CD4-positive, alpha-beta T cell (primary cell): ENCODE results near the gene HDAC10. TPM values are rescaled to one million over a fixed set of nuclear protein-coding genes. Genes with fewer than 3 reads are reported as not detected.
A peak's percentile ranks its signal among the peaks of the same experiment; 100 is the strongest.

ENCODE experiments used
- ATAC-seq: fragments of 200-7000 bp; cut with Tn5 transposase; one replicate; pipeline ENCODE4 v1.10.0; 2022; ENCODE audit warnings: mild to moderate bottlenecking; ENCODE audit not compliant: poor library complexity
- CTCF ChIA-PET: fragments of 350-600 bp; sonication (Branson Sonifier 250); formaldehyde crosslinking; loops from one replicate; lab custom pipeline; 2021; ENCODE audit warnings: antibody characterized with exemption, inconsistent platforms; lab: Charles Lee
- POLR2A ChIA-PET: fragments of 350-600 bp; sonication (Branson Sonifier 250); formaldehyde crosslinking; loops from one replicate; lab custom pipeline; 2021; ENCODE audit warnings: antibody characterized with exemption, inconsistent platforms; lab: Charles Lee
- DNase-seq, 14 experiments: peaks; one replicate each; pipeline ENCODE4 v3.0.0-alpha.2; 2013 to 2020; ENCODE audit warnings: mixed read lengths in 2 of 14
- H3K27ac ChIP-seq, 2 donors: one replicate each; pipeline versions ENCODE4 v1.5.1 to v1.7.0; 2013; ENCODE audit warnings: low read length in 2 of 2, low read depth in 1 of 2, mild to moderate bottlenecking in 1 of 2
- H3K27me3 ChIP-seq, 2 experiments: 1 replicate in 1 of 2; 2 replicates in 1 of 2; pipeline versions ENCODE4 v1.6.1 to v1.7.0; 2013; ENCODE audit warnings: low read length in 2 of 2, control low read depth in 1 of 2, mild to moderate bottlenecking in 1 of 2, moderate library complexity in 1 of 2; ENCODE audit not compliant: insufficient read depth in 2 of 2, control insufficient read depth in 1 of 2
- H3K36me3 ChIP-seq: one replicate; pipeline ENCODE4 v1.6.1; 2013; ENCODE audit warnings: low read length, control low read depth; ENCODE audit not compliant: insufficient read depth
- H3K4me1 ChIP-seq: one replicate; pipeline ENCODE4 v1.6.1; 2013; ENCODE audit warnings: low read length, control low read depth; ENCODE audit not compliant: insufficient read depth
- H3K4me3 ChIP-seq: one replicate; pipeline ENCODE4 v1.5.1; 2013; ENCODE audit warnings: mild to moderate bottlenecking, low read length, moderate library complexity
- H3K9me3 ChIP-seq, 2 experiments: 1 replicate in 1 of 2; 2 replicates in 1 of 2; pipeline versions ENCODE4 v1.6.1 to v1.7.0; 2013; ENCODE audit warnings: low read length in 2 of 2, mild to moderate bottlenecking in 2 of 2, control low read depth in 1 of 2, moderate library complexity in 1 of 2; ENCODE audit not compliant: control insufficient read depth in 1 of 2, insufficient read depth in 1 of 2
- H3K27ac Mint-ChIP-seq: one replicate; pipeline ENCODE4 v1.8.0; 2020; ENCODE audit warnings: mixed read lengths
- H3K27me3 Mint-ChIP-seq: one replicate; pipeline ENCODE4 v1.8.0; 2021; ENCODE audit warnings: mixed read lengths
- H3K36me3 Mint-ChIP-seq: one replicate; pipeline ENCODE4 v1.8.0; 2021; ENCODE audit warnings: low read depth, mixed read lengths
- H3K4me1 Mint-ChIP-seq: one replicate; pipeline ENCODE4 v1.8.0; 2021; ENCODE audit warnings: low read depth, mixed read lengths
- H3K4me3 Mint-ChIP-seq: one replicate; pipeline ENCODE4 v1.8.0; 2020; ENCODE audit warnings: mild to moderate bottlenecking, mixed read lengths
- H3K9me3 Mint-ChIP-seq: one replicate; pipeline ENCODE4 v1.8.0; 2020; ENCODE audit warnings: mixed read lengths
- intact Hi-C, 2 experiments: fragments of 100-400 bp; cut with DNase I in 1 of 2; cut with micrococcal nuclease in 1 of 2; formaldehyde crosslinking; loops; one replicate each; pipeline versions ENCODE4 v1.15.1 to v1.9.0; 2023 to 2025; cut with DNase I, micrococcal nuclease
- total RNA-seq, 174 experiments: library from RNA in 2 of 174; stranded (reverse) in 2 of 174; gene quantifications; one replicate each; pipeline ENCODE4 v1.2.3 and lab custom pipeline; 2021 to 2026
- TF ChIP-seq, protein P1 (sequence below): fragments of 200-600 bp; IDR thresholded peaks from one replicate; pipeline ENCODE4 v1.8.0; 2022; ENCODE audit warnings: antibody characterized with exemption, mild to moderate bottlenecking

HDAC10 gene
- total RNA-seq, 2 experiments from 2014 or later: 87.3 to 88.7 TPM

DNA sequence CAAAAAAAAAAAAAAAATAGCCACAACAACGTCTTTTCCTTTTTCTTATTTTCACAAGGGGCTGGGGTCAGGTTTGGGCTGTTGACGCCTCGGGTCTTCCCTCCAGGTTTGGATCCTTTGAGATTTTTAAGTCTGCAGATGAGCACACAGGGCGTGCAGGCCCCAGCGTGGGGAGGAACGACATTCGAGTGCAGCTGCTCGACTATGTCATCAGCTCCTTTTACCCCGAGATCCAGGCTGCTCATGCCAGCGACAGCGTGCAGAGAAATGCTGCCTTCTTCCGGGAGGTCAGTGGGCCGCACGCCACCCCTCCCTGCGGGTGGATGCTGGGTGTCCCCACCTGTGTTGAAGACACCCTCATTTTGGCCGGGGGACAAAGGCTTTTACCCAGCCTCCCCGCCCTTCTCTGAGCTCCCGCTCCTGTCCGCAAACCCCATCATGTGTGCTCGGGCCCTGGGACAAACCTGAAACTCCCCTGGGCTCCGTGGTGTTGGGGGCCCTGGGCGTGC is 42.6 kb downstream of the HDAC10 start:
- ATAC-seq: no peak
- no peaks in the 10 kb centered on the region for H3K27me3 Mint-ChIP-seq
- TF ChIP-seq, protein P1, sequence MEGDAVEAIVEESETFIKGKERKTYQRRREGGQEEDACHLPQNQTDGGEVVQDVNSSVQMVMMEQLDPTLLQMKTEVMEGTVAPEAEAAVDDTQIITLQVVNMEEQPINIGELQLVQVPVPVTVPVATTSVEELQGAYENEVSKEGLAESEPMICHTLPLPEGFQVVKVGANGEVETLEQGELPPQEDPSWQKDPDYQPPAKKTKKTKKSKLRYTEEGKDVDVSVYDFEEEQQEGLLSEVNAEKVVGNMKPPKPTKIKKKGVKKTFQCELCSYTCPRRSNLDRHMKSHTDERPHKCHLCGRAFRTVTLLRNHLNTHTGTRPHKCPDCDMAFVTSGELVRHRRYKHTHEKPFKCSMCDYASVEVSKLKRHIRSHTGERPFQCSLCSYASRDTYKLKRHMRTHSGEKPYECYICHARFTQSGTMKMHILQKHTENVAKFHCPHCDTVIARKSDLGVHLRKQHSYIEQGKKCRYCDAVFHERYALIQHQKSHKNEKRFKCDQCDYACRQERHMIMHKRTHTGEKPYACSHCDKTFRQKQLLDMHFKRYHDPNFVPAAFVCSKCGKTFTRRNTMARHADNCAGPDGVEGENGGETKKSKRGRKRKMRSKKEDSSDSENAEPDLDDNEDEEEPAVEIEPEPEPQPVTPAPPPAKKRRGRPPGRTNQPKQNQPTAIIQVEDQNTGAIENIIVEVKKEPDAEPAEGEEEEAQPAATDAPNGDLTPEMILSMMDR: no peak
- Histone ChIP-seq H3K36me3 (peaks cover 58% of the 10 kb centered on the region), H3K4me3 (no peak overlapping the region), H3K4me1 (peaks cover 20% of the 10 kb centered on the region), H3K9me3 (no peaks in the 10 kb centered on the region), H3K27me3 (no peaks in the 10 kb centered on the region), H3K27ac (no peak overlapping the region)
- peak in 1 of 14 experiments; percentile 35 for DNase-seq
- H3K9me3 Mint-ChIP-seq: no peaks in the 10 kb centered on the region
- peaks cover 54% of the 10 kb centered on the region for H3K36me3 Mint-ChIP-seq
- peaks cover 31% of the 10 kb centered on the region for H3K4me1 Mint-ChIP-seq
- no peak overlapping the region for H3K27ac Mint-ChIP-seq
- intact Hi-C loops: loop anchor here (2.0 to 10.0 kb wide), 5 partner anchors 18 to 374 kb away; partner anchors contain the start of gene PANX2 (in 1 of the 2)
- H3K4me3 Mint-ChIP-seq: no peak overlapping the region
- POLR2A ChIA-PET: interaction anchor here (0.8 to 1.0 kb wide), 2 partner anchors 18 to 36 kb away, joined by 3 to 4 read pairs; no protein-coding TSS in a partner anchor
- CTCF ChIA-PET: no interaction called here

DNA sequence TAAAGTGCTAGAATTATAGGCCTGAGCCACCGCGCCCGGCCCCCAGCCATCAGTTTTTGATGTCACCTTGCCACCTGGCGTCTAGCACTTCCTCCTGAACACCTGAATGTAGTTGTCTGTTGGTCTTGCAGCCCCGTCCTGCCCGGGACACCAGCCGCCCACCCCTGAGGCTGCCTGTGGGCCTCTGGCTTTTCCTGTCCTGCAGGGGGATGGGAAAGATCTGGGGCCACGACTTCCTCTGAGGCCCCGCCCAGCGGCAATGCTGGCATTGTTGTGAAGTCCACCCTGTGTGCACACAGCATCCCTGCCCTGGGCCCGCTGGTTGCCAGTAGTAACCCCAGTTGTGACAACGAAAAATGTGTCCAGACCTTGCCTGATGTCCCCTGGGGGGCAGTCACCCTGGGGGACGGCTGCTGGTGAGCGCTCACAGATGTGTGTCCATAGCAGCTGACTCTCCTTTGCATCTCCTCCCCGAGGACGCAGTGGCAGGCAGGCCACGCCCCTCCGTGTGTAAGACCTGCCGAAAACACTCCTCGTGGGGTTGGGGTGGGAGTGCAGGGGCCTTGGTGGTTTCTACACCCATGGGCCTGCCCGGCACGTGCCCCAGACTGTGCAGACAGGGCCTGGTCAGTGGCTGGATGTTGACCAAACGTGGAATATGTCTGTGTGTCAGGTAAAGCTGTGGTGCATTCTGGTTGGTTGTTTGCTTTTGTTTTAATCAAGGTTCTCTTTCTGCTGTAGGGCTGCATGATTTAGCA is 43.5 kb downstream of the HDAC10 start:
- Mint-ChIP-seq H3K4me3 (no peak overlapping the region), H3K4me1 (peaks cover 30% of the 10 kb centered on the region), H3K27ac (no peak overlapping the region), H3K9me3 (no peaks in the 10 kb centered on the region), H3K27me3 (no peaks in the 10 kb centered on the region), H3K36me3 (peaks cover 49% of the 10 kb centered on the region)
- ChIA-PET CTCF (interaction anchor here (1.1 kb wide), 1 partner anchor 59 kb away, joined by 5 read pairs; no protein-coding TSS in a partner anchor), POLR2A (interaction anchor here (1.4 to 1.7 kb wide), 2 partner anchors 17 to 20 kb away, joined by 7 to 9 read pairs; no protein-coding TSS in a partner anchor)
- DNase-seq (peak in 1 of 14 experiments; percentile 22), ATAC-seq (no peak)
- peaks cover 22% of the 10 kb centered on the region for H3K4me1 ChIP-seq
- H3K27ac ChIP-seq: no peak overlapping the region
- intact Hi-C loops: loop anchor here (2.0 to 10.0 kb wide), 5 partner anchors 17 to 373 kb away; partner anchors contain the start of gene PANX2 (in 1 of the 2)
- TF ChIP-seq, protein P1: no peak
- peaks cover 54% of the 10 kb centered on the region for H3K36me3 ChIP-seq
- H3K27me3 ChIP-seq: no peaks in the 10 kb centered on the region
- H3K4me3 ChIP-seq: no peak overlapping the region
- H3K9me3 ChIP-seq: no peaks in the 10 kb centered on the region

DNA sequence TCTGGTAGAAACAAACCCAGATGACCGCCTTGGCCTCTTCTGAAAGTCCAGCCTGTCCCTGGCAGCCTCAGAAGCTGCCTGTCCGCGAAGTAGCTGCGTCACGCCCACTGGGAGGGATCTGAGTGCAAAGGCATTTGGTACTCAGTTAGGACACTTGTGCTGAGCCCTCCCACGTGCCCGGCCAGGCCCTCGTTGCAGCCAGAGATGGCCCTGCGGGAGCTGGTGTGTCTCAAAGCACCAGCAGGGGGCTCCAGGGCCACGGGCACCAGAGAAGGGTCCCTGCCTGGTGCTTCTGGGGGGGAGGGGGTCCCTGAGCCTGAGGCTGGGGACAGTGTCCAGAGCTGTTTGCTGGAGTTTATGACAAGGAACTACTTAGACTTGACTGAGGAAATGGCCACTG is 44.5 kb downstream of the HDAC10 start:
- Mint-ChIP-seq H3K4me1 (peaks cover 33% of the 10 kb centered on the region), H3K27me3 (no peaks in the 10 kb centered on the region), H3K36me3 (peaks cover 48% of the 10 kb centered on the region), H3K9me3 (no peaks in the 10 kb centered on the region), H3K27ac (no peak overlapping the region), H3K4me3 (no peak overlapping the region)
- no peak overlapping the region for H3K4me3 ChIP-seq
- H3K4me1 ChIP-seq: peaks cover 32% of the 10 kb centered on the region
- ChIA-PET POLR2A (interaction anchor here (1.0 to 1.7 kb wide), 3 partner anchors 15 to 19 kb away, joined by 3 to 9 read pairs (median 7); no protein-coding TSS in a partner anchor), CTCF (interaction anchor here (0.7 to 1.1 kb wide), 2 partner anchors 58 to 161 kb away, joined by 3 to 5 read pairs; no protein-coding TSS in a partner anchor)
- no peaks in the 10 kb centered on the region for H3K27me3 ChIP-seq
- ATAC-seq (no peak), DNase-seq (no peak)
- TF ChIP-seq, protein P1: peak; percentile 28
- intact Hi-C loops: loop anchor here (5.0 to 10.0 kb wide), 4 partner anchors 34 to 372 kb away; partner anchors contain the start of gene PANX2 (in 1 of the 2)
- no peak overlapping the region for H3K27ac ChIP-seq
- H3K9me3 ChIP-seq: no peaks in the 10 kb centered on the region
- H3K36me3 ChIP-seq: peaks cover 47% of the 10 kb centered on the region
